HG03196 (cell line): ENCODE measurements around the gene PODXL.

ENCODE experiments used
- ATAC-seq: cut with Tn5 transposase; IDR thresholded peaks from one replicate; pipeline ENCODE4 v1.9.1; 2021; ENCODE audit not compliant: unreplicated experiment

Gene PODXL

GRCh38 chr7:131455001-131455400, 101.4 kb downstream of the PODXL start:
- ATAC-seq = no peak

- no peak for ATAC-seq
These were observed 101.9 kb downstream of the PODXL start for GRCh38 chr7:131454498-131454897.
